BLaER1 (cell line): ENCODE measurements around the gene TPM4.
"Not testable (repeated sequence)": the region's sequence is repeated elsewhere in the genome, so short reads cannot be mapped to it uniquely, and the experiment has no call there.

Source experiments
- H3K27ac ChIP-seq: shearing (Covaris generic); formaldehyde crosslinking; 2 replicates; pipeline ENCODE4 v1.8.1; 2022
- H3K27me3 ChIP-seq: shearing (Covaris generic); formaldehyde crosslinking; 2 replicates; pipeline ENCODE4 v1.8.1; 2022
- H3K36me3 ChIP-seq: shearing (Covaris generic); formaldehyde crosslinking; 2 replicates; pipeline ENCODE4 v1.8.1; 2022
- H3K4me1 ChIP-seq: shearing (Covaris generic); formaldehyde crosslinking; 2 replicates; pipeline ENCODE4 v1.8.1; 2022
- H3K4me2 ChIP-seq: shearing (Covaris generic); formaldehyde crosslinking; 2 replicates; pipeline ENCODE4 v1.8.1; 2022
- H3K4me3 ChIP-seq: shearing (Covaris generic); formaldehyde crosslinking; 2 replicates; pipeline ENCODE4 v1.8.1; 2022
- H3K9ac ChIP-seq: shearing (Covaris generic); formaldehyde crosslinking; 2 replicates; pipeline ENCODE4 v1.8.1; 2022
- H3K9me3 ChIP-seq: shearing (Covaris generic); formaldehyde crosslinking; 2 replicates; pipeline ENCODE4 v1.8.1; 2022
- H4K20me1 ChIP-seq: shearing (Covaris generic); formaldehyde crosslinking; 2 replicates; pipeline ENCODE4 v1.8.1; 2022
- Cebpa-rat ChIP-seq: shearing (Covaris generic); IDR thresholded peaks from 2 replicates; pipeline ENCODE4 v1.8.1; 2022

TPM4 gene

DNA sequence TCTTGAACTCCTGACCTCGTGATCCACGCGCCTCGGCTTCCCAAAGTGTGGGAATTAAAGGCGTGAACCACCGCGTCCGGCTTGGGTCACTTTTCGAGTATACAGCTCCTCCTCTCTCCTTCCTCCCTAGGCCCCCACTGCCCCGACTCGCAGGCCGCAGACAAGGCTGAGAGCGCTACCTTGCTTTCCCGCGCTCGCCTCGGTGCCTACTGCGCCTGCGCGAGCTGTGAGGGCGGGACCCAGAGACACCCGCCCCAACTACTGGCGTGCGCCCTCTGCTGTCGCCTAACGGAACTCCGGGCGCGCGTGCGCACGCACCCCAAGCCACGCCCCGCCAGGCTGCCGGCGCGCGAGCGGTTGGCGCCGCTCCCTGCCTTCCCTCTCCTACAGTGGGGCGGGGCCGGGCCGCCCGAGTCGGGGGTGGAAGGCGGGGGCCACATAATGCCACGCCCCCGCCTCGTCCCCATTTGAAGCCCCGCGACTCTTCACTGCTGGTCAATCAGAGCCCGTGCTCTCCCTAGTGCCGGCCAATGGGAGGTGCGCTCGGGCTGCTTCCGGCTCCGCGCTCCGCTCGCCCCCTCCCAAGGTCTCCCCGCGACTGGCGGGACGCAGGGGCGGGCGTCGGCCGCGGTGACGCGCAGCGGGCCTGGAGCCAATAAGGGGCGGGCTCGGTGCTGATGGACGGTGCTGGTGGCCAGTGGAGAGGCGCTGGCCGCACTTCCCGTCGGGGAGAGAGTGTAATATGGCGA is 35.0 kb downstream of the TPM4 start, which contains the start of gene RAB8A:
Gene RAB8A, plus strand, starts transcription at position 730 of the 749 bp plus-strand sequence. Its CDS starts 13 bp downstream, at position 743.
- peaks cover 24% of the 10 kb centered on the region for H3K36me3 ChIP-seq
- H4K20me1 ChIP-seq: peaks cover 16% of the 10 kb centered on the region; the same call in 1 of the 2 replicates
- TF ChIP-seq Cebpa-rat: no peak
- H3K9ac ChIP-seq: peak within 1 kb of the TSS; percentile 96
- no peaks in the 10 kb centered on the region for H3K9me3 ChIP-seq
- peak within 1 kb of the TSS; percentile 97 for H3K4me3 ChIP-seq
- H3K27ac ChIP-seq: peak within 1 kb of the TSS; percentile 94
- peak within 1 kb of the TSS; percentile 94 for H3K4me2 ChIP-seq
- H3K27me3 ChIP-seq: no peaks in the 10 kb centered on the region
- H3K4me1 ChIP-seq: peaks cover 54% of the 10 kb centered on the region

DNA sequence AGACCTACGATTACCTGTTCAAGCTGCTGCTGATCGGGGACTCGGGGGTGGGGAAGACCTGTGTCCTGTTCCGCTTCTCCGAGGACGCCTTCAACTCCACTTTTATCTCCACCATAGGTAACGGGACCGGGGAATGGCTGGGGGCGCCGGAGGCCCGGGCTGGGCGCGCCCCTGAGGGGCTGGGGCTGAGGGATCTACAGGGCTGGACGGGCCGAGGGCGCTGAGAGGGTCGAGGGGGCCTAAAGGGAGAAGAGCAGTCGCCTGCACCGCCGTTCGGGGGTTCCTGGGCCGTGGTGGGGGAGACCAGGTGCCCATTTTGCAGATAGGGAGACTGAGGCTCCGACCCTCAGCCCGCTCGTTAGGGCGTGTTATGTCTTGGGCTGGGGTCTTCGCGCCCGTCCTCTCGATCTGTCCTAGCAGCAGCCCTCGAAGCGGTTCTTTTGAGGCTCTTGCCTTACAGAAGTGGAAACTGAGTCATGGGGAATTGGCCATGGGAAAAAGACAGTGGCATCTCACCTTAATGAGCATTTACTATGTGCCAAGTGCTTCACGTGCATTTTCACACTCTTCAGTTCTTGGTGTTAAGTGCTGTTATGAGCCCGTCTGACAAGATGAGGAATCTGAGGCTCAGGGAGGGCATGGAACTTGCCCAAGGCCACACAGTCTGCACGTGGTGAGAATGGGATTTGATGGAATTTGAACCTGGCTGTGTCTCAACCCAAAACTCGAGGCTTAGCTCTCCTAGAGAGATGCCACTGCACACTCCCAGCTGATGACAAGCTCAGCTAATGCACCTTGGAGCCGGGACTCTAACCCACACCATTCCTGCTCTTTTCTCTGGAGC is 35.8 kb downstream of the TPM4 start:
- Histone ChIP-seq H3K36me3 (peaks cover 24% of the 10 kb centered on the region), H3K4me3 (peak overlapping the region; percentile 97), H3K9ac (peak overlapping the region; percentile 96), H3K9me3 (no peaks in the 10 kb centered on the region), H3K27ac (peak overlapping the region; percentile 94), H3K27me3 (no peaks in the 10 kb centered on the region), H4K20me1 (peaks cover 16% of the 10 kb centered on the region; the same call in 1 of the 2 replicates), H3K4me2 (peak overlapping the region; percentile 94), H3K4me1 (peaks cover 56% of the 10 kb centered on the region)
- no peak for TF ChIP-seq Cebpa-rat

DNA sequence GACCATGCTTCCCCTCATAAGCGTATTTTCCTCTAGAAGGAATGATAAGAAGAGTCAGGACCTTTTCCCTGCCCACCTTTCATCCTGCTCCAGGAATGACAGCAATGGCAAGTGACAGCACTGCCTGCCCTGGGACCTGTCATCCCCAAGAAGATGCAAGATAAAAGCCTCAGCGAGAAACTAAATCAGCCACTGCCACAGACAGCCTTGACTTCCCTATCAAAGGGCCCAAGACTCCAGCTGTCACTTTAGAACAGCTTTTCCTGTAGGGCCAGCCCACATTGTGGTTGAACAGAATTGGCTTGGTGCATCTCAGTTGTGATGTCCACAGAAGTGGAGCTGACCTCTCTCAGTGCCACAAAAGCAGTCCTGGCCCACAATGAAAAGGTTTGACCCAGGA is 36.5 kb downstream of the TPM4 start:
- TF ChIP-seq Cebpa-rat: no peak
- Histone ChIP-seq H4K20me1 (peaks cover 16% of the 10 kb centered on the region; the same call in 1 of the 2 replicates), H3K4me1 (peaks cover 63% of the 10 kb centered on the region), H3K9ac (peak overlapping the region; percentile 96), H3K9me3 (no peaks in the 10 kb centered on the region), H3K36me3 (peaks cover 24% of the 10 kb centered on the region), H3K4me2 (peak overlapping the region; percentile 94), H3K27me3 (no peaks in the 10 kb centered on the region), H3K4me3 (peak overlapping the region; percentile 97), H3K27ac (peak overlapping the region; percentile 94)

DNA sequence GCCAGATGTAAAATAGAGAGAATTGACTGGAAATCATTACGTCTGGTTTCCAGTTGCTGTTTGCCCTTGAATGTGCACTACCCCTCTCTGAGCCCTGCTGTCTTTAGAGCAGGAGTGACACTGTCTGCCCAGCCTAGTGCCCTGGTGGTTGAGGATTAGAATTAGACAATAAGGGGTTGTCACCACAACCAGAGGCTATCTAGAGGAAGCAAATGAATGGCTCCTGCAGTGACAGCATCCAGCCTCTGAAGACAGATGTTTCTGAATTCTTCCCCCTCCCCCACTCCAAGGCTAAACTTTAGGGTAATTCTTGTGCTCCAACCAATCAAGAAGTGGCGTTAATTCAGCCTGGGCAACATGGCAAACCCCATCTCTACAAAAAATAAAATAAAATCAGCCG is 37.4 kb downstream of the TPM4 start:
- Histone ChIP-seq H3K4me1 (peaks cover 72% of the 10 kb centered on the region), H3K4me3 (no peak overlapping the region), H3K36me3 (peaks cover 25% of the 10 kb centered on the region), H3K27me3 (no peaks in the 10 kb centered on the region), H3K27ac (peak overlapping the region; percentile 28; the same call in 1 of the 2 replicates), H3K9me3 (no peaks in the 10 kb centered on the region), H3K9ac (no peak overlapping the region; the same call in 1 of the 2 replicates), H4K20me1 (peaks cover 16% of the 10 kb centered on the region; the same call in 1 of the 2 replicates), H3K4me2 (peak overlapping the region; percentile 94)
- no peak for TF ChIP-seq Cebpa-rat

DNA sequence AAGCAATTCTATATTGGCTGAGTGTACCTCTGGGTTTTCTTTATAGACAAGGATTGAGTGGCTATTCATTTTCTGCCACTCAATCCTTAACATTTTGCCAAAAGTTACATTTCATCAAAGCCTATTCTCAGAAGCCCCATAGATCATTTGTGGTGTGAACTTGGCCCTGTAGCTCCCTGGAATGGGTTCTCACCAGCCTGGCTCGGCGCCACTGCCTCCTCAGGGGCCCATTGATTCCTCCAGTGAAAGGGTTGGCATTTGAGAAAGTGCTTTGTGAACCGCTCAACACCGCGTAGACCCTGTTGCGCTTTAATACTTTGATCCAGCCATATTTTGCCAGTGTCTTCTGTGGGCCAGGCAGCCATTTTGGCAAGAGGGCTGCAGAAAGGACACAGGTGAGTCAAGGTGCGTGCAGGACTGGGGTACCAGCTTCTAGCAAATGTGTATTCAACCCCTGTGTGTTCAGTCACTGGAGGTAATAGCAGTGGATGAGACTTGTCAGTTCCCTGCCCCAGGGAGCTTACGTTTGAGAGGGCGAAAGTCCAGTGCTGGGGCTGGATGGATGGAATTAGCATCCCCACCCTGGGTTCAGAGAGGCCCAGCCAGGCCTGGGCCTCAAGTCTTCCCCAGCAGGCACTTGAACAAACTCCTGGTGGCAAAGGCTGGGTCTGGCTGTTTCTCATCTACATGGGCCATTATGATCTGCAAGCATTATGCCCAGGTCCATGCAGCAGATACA is 39.2 kb downstream of the TPM4 start:
- Histone ChIP-seq H3K4me3 (no peak overlapping the region), H3K9ac (no peak overlapping the region), H3K27me3 (no peaks in the 10 kb centered on the region), H4K20me1 (peaks cover 16% of the 10 kb centered on the region; the same call in 1 of the 2 replicates), H3K9me3 (no peaks in the 10 kb centered on the region), H3K4me2 (peak overlapping the region; percentile 93), H3K27ac (peak overlapping the region; percentile 94), H3K36me3 (peaks cover 43% of the 10 kb centered on the region), H3K4me1 (peaks cover 89% of the 10 kb centered on the region)
- no peak for TF ChIP-seq Cebpa-rat

DNA sequence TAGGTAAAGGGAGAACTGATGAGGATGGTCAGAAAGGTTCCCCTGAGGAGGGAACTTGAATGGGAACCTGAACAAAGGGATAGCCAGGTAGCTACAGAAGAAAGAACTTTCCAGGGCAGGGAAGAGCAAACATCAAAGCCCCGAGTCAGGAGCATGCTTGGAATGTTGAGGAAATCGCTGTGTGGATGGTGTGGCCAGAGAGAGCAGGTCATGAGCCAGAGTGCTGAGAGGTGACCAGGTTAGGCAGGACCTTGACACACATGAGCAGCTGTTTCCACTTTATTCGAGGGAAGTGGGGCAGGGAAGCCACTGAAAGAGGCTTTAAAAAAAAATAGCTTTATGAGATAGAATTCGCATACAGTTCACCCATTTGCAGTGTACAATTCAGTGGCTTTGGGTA is 39.8 kb downstream of the TPM4 start:
- Histone ChIP-seq H3K4me3 (no peak overlapping the region), H3K27ac (peak overlapping the region; percentile 94), H3K36me3 (peaks cover 49% of the 10 kb centered on the region), H3K27me3 (no peaks in the 10 kb centered on the region), H3K4me2 (peak overlapping the region; percentile 93), H3K4me1 (peaks cover 89% of the 10 kb centered on the region), H3K9ac (peak overlapping the region; percentile 46; the same call in 1 of the 2 replicates), H3K9me3 (no peaks in the 10 kb centered on the region), H4K20me1 (peaks cover 16% of the 10 kb centered on the region; the same call in 1 of the 2 replicates)
- no peak for TF ChIP-seq Cebpa-rat

DNA sequence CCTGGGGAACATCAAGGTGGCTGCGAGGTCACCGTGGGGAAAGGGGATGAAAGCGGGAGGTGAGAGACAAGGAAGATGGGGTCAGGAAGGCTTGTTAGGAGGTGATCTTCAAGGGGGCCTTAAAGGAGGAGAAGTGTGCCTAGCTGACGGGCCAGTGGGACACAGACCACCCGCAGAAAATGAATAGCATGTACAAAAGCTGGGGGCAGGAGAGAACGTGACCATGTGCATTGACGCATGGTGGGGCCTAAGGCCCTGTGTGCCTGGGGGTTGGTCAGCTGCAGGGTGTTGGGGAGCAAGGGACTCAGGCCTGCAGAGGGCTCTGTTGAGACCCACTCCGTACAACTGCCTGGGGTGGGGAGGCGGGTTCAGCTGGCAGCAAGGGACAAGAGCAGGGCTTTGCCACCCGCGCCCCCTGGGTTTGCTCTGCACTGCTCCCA is 41.3 kb downstream of the TPM4 start:
- Histone ChIP-seq H3K36me3 (peaks cover 64% of the 10 kb centered on the region), H4K20me1 (peaks cover 9% of the 10 kb centered on the region; the same call in 1 of the 2 replicates), H3K9ac (peak overlapping the region; percentile 78), H3K4me1 (peaks cover 92% of the 10 kb centered on the region), H3K4me3 (peak overlapping the region; percentile 47), H3K4me2 (peak overlapping the region; percentile 93), H3K9me3 (no peaks in the 10 kb centered on the region), H3K27ac (peak overlapping the region; percentile 94), H3K27me3 (no peaks in the 10 kb centered on the region)
- no peak for TF ChIP-seq Cebpa-rat

DNA sequence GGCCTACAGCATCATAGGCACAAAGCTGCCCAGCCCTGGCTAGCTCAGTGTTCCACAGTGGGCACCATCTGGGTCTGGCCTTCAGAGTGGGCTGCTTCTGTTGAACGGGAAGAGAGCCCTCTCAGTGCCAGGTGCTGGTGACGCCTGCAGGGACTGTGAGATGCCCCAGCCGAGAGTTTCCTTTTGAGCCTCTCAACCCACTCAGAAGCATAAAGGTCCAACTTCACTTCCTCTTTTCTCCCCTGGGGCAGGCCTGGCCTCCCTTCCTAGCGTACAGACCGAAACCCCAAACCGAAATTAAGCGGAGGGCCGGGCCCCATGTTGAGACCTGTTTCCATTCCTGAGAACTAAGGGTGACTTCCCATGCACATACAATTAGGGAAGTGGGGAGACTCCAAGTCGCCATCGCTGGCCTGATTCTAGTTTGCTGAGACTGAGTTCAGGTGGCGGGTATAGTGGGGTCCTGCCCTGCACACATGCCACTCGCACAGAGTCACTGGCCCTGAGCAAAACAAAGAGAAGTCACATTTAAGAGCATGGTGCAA is 42.3 kb downstream of the TPM4 start:
- peak overlapping the region; percentile 93 for H3K4me2 ChIP-seq
- H3K4me1 ChIP-seq: peaks cover 92% of the 10 kb centered on the region
- no peak for TF ChIP-seq Cebpa-rat
- no peaks in the 10 kb centered on the region for H3K9me3 ChIP-seq
- peak overlapping the region; percentile 47 for H3K4me3 ChIP-seq
- H3K36me3 ChIP-seq: peaks cover 67% of the 10 kb centered on the region
- no peaks in the 10 kb centered on the region for H3K27me3 ChIP-seq
- H3K27ac ChIP-seq: peak overlapping the region; percentile 94
- H3K9ac ChIP-seq: peak overlapping the region; percentile 78
- no peaks in the 10 kb centered on the region; the same call in 1 of the 2 replicates for H4K20me1 ChIP-seq

DNA sequence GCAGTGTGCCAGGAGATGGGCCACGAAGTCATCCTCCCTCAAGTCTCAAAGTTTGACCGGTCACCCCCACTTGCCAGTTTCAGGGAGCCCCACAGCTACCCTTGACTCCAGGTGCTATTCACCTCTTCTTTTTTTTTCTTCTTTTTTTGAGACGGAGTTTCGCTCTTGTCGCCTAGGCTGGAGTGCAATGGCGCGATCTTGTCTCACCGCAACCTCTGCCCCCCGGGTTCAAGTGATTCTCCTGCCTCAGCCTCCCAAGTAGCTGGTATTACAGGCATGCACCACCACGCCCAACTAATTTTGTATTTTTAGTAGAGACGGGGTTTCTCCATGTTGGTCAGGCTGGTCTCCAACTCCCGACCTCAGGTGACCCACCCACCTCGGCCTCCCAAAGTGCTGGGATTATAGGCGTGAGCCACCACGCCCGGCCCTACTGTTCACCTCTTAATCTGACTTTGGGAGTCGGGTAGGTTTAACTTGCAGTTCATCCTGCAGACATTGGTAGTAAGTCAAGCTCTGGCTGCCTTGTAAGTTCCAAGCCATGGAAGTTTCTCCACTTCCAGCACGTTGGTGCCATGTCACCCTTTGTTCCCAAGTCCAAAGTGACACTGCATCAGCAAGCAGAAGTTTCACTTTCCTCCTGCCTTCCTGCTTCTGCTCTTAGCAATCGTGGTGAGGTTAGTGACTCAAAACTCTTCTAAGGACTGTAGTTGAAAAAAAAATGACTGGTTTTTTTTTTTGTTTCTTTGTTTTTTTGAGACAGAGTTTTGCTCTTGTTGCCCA is 43.0 kb downstream of the TPM4 start:
- peak overlapping the region; percentile 78 for H3K9ac ChIP-seq

More for the DNA sequence above, 43.0 kb downstream of the TPM4 start:
- H3K27me3 ChIP-seq, H4K20me1 ChIP-seq, H3K9me3 ChIP-seq: not testable (repeated sequence)
- H3K4me3 ChIP-seq: peak overlapping the region; percentile 47
- peak overlapping the region; percentile 93 for H3K4me2 ChIP-seq
- peak overlapping the region; percentile 94 for H3K27ac ChIP-seq
- peaks cover 92% of the 10 kb centered on the region for H3K4me1 ChIP-seq
- H3K36me3 ChIP-seq: peaks cover 68% of the 10 kb centered on the region
